ENCODE measurements around the gene MGA.
"Not testable (repeated sequence)": the region's sequence is repeated elsewhere in the genome, so short reads cannot be mapped to it uniquely, and the experiment has no call there.

Gene MGA

GRCh38 chr15:41716864-41717263, 56.7 kb downstream of the MGA start:
- DNase-seq (ENCODE audit: low read depth), result no peak

- no peak for DNase-seq (ENCODE audit: low read depth)
These were observed 66.9 kb downstream of the MGA start for GRCh38 chr15:41727143-41727542.

- DNase-seq (ENCODE audit: low read depth), result not testable (repeated sequence)
These were observed 67.9 kb downstream of the MGA start for GRCh38 chr15:41728061-41728460.

- DNase-seq (ENCODE audit: low read depth), result no peak
These were observed 70.3 kb downstream of the MGA start for GRCh38 chr15:41730543-41730942.

GRCh38 chr15:41732483-41732882, 72.3 kb downstream of the MGA start:
- DNase-seq (ENCODE audit: low read depth), result no peak

GRCh38 chr15:41734079-41734478, 73.9 kb downstream of the MGA start:
- no peak for DNase-seq (ENCODE audit: low read depth)

GRCh38 chr15:41735046-41735445, 74.8 kb downstream of the MGA start:
- DNase-seq (ENCODE audit: low read depth), result no peak

GRCh38 chr15:41735492-41735891, 75.3 kb downstream of the MGA start:
- DNase-seq (ENCODE audit: low read depth), result not testable (repeated sequence)

- no peak for DNase-seq (ENCODE audit: low read depth)
These were observed 86.6 kb downstream of the MGA start for GRCh38 chr15:41746802-41747201.

- DNase-seq (ENCODE audit: low read depth), result no peak
These were observed 96.0 kb downstream of the MGA start for GRCh38 chr15:41756198-41756597.

- peak; percentile 15 for DNase-seq (ENCODE audit: low read depth)
These were observed 112.6 kb downstream of the MGA start for GRCh38 chr15:41772720-41773331.

GRCh38 chr15:41773332-41773728, 113.1 kb downstream of the MGA start:
- DNase-seq (ENCODE audit: low read depth), result no peak

- no peak for DNase-seq (ENCODE audit: low read depth)
These were observed 113.5 kb downstream of the MGA start for GRCh38 chr15:41773729-41774061.

- DNase-seq (ENCODE audit: low read depth), result peak; percentile 98
These were observed 114.1 kb downstream of the MGA start, which contains the start of gene MAPKBP1 for GRCh38 chr15:41774062-41774881. Gene MAPKBP1, plus strand, starts transcription at chr15:41774484. Its CDS starts 792 bp downstream, at chr15:41775276.

GRCh38 chr15:41774882-41775417, 114.7 kb downstream of the MGA start:
- no peak for DNase-seq (ENCODE audit: low read depth)

- DNase-seq (ENCODE audit: low read depth), result no peak
These were observed 115.4 kb downstream of the MGA start for GRCh38 chr15:41775651-41776050.

GRCh38 chr15:41777421-41777973, 117.3 kb downstream of the MGA start:
- DNase-seq (ENCODE audit: low read depth), result no peak

GRCh38 chr15:41778521-41778920, 118.3 kb downstream of the MGA start:
- no peak for DNase-seq (ENCODE audit: low read depth)

GRCh38 chr15:41779662-41780157, 119.5 kb downstream of the MGA start:
- DNase-seq (ENCODE audit: low read depth), result no peak

GRCh38 chr15:41780266-41780665, 120.1 kb downstream of the MGA start:
- DNase-seq (ENCODE audit: low read depth), result no peak

GRCh38 chr15:41780727-41781126, 120.5 kb downstream of the MGA start:
- DNase-seq (ENCODE audit: low read depth), result no peak

- DNase-seq (ENCODE audit: low read depth), result no peak
These were observed 122.4 kb downstream of the MGA start for GRCh38 chr15:41782371-41783282.
